Fibroblast of skin of left biceps (primary cell): ENCODE results near the gene PREX1.

Source experiments
- DNase-seq, 2 experiments: peaks; one replicate each; pipeline ENCODE4 v3.0.0-alpha.2; 2013; ENCODE audit warnings: low read depth in 2 of 2

The PREX1 gene

DNA sequence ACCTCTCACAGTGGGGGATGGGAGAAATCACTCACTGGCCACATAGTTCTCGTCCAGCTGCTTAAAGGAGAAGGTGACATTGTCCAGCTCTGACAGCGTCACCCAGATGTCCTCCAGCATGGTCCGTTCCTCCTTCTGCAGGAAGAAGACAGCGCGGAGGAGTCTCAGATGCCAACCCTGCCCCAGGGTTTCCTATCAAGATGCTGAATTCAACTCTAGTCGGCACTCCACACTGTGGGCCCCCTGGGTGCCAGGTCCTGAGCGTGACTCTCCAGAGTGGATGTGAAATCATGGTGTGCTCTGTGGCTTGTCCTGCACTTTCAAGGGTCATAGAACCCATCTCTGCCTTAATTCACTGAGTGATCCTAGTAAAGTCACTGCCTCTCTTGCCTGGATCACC, 193.2 kb downstream of the PREX1 start:
- DNase-seq: no peak

DNA sequence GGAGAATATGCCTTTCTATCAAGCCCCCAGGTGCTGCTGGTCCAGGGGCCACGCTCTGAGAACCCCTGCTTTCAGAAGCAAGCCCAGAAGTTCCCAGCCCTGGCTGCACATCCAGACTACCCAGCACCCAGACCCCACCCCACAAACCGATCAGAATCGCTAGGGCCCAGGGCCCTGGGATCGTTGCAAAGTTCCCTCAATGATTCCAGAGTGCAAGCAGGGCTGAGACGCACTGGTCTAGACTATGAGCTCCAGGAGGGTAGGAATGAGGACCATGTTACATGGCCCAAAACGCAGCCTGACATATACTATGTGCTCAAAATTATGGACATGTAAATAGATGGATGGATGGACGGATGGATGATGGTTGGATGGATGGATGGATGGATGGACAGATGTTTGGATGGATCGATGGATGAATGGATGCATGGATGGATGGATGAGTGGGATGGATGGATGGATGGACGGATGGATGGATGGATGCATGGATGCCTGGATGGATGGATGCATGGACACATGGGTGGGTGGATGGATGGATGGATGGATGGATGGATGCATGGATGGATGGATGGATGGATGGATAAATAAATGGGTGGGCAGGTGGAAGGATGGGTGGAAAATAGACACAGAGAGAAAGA, 194.1 kb downstream of the PREX1 start:
- DNase-seq: no peak

DNA sequence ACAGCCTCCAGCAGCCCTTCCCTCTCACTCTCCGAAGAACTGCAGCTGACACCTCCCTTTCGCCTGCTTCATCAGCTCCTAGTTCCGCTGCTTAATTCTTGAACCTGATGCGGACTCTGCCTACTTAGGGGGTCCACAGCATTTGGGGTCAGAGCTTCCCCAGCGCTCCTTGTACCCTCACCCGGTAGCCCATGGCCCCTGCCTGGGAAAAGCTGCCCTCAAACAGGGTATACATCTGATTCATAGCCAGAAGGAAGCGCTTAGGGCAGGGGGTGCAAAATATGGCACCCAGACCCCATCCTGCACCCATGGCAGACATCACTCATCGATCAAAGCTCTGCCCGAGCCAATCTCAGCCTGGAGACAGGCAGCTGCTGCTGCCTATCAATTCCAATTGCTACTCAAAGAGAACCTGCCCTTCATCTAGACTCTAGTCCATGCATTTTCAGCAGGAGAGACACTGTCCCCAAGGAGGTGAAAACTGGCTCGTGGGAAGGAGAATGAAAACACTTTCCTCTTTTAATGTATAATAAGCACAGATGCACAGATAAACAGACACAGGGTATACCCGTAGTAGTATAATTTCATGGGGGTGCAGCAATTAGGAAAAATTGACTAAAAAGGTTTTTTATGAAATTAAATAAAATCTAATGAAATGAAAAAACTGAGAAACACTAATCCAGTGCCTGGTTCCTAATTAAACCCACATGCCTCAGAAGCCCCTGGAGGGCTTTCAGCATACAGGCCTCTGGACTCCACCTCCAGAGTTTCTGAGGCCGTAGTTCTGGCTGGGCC, 194.8 kb downstream of the PREX1 start:
- DNase-seq: no peak

DNA sequence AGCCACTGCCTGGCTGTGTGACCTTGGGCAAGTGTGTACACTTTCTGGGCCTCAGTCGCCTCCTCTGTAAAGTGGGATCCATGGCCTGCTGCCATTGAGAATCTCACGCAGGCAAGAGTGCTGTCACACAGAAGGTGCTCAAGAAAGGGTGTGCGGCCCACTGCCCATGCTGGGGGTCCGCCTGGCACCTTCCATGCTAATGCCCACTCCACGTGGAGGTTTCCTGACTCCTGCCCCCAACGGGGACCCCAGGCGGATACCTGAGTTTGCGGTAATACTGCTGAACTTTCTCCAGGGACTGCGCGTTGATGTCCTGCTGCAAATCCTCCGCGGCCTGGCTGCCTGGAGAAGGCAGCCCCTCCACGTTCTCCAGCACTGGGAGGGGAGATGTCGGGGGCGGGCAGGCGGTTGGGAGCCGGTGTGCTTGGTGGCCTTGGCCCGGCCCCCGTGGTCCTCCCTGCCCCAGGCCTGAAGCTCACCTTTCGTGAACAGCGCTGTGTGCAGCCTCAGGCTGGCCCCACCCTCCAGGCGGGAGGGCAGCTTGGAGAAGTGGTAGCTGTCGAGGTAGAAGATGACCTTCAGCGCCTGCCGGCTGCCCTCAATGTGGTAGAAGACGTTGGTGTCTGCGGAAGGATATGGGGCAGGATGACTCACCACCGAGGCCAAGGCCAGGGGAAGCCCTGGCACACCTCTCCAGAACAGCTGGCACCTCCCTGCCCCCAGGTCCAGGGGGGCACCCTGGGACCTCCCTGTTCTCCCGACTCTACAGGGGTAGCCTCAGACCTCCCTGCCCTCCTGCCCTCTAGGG, 195.6 kb downstream of the PREX1 start:
- DNase-seq: no peak

DNA sequence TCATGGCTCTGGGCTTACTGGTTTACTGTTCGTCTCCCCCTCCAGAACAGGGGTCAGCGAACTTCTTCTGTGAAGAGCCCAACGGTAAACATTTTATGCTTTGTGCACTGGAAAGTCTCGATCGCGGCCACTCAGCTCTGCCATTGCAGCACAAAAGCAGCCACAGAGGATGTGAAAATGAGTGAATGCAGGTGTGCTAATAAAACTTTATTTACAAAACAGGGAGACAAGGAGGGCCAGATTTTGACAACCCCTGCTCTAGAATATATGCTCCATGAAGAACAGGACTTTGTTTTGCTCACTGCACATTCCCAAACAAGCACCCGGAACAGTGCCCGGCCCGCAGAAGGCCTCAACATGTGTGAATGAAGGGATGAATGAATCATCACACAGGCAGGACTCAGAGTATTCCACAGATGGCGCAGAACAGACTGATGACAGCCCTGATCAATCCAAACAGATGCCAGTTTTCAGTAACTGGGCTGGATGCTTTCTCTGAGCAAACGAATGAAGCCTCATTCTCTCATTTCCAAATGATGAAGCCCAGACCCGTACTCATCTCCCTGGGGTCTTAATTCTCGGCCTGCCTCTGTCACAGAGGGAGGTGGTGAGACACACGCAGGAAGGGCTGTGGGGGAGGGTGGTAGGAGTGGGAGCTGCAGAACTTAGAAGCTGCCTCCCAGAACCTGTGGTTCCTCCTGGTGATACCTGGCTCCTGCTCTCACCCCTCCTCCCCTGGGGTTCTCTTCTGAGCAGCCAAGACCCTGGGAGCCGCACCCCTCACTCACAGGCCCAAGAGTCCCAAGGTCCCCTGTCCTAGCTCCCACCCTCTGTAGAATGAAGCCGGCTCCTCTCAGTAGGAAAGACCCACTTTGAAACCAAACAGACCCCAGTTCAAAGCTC, 196.4 kb downstream of the PREX1 start:
- DNase-seq: peak; percentile 63 to 68

DNA sequence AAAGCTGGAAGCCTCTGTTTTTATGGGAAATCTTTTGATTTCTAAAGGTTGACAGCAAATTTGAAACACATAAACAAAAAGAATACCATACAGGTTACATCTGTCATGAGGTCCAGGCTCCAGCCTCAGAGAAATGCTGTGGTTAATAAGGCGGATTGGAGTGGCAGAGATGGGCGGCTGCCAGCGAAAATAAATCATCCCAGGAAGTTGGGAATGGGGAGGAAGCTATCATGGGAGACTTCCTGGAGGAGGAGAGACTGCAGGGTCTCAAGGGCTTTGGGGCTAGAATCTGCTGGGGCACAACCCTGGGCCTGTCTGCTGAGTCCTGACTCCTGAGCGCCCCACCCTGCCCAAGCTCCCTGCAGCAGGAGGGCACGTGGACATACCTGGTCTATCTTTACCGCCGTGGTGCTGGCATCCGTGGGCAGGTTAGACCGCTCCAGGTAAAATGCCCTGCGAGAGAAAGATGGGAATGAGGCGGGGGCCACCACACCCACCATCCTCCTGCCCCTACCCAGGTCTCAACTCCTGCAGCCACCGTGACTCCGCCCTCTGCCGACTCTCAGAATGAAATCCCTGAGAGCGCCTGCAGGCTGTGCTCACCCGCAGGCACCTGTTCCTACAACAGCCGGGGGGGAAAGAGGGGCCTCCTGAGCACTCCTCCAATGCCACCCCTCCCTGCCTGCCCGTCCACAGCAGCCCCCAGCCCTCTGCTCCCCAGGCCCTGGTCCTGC, 197.3 kb downstream of the PREX1 start:
- DNase-seq: no peak

DNA sequence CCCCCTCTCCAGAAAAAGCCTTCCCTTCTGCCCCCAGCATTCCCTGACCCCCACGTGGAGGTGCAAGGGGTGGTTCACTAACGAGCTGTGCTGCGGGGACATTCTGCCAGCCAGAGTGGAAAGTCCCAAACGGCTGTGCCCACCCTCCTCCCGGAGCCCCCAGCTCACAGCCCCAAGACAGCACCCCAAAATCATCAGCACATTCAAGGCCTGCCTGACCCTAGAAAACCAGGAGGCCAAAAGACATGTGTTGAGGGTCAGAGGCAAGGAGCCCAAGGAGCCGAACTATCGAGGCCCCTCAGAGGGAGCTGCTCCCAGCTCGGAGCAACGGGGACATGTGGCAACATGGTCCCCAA, 197.9 kb downstream of the PREX1 start:
- no peak for DNase-seq

DNA sequence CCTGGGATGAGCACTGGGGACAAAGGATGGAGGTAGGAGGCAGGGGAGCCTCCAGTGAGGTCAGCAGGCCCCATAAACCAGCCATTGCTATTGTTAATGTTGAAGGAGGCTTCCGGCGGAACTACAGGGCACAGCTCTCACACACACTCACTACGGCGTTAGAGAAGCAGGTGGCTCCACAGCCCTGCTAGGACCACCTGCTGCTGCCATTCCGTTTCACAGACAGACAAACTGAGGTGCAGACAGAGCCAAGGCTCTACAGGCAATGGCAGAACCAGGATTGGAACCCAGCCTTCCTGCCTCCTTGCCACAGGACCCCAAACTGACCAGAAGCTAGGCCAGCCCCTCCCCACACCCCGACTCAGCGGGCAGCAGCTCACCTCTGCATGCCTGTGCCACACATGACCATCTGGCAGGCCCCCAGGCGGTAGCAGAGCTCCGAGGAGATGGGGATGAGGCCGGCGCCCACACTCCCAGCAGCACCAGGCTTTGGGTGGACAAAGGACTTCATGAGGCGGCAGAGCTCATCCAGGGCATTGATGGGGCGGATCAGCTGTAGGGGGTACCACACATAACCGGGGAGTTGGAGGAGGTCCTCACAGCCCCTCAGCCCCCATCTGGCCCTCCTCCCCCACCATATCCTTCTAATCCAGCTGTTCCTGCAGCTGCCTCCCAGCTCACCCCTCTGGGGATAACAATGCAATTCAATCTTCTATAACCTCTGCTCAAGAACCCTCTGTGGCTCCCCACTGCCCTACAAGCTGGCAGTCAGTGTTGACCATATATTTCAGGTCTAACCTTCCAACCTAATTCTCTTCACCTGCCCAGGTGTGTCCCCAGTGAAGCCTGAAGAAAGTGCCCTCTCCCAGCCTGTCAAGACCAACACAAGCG, 198.5 kb downstream of the PREX1 start:
- DNase-seq: no peak

DNA sequence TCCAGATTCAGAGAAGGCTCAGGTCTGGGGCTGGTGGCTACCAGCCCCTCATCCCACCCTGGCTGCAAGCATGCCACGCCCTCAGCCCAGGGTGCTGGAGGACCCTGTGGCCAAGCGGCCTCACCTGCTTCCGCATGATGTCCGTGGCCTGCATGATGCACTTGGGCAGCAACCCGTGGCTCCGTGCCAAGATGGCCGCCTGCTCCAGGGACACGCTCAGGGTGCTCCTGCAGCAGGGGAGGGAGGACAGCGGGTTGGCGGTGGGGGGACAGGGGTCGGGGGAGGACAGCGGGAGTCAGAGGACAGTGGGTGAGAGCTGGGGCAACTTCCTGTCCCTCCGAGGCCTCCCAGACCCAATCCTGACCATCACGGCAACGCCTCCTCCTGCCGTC, 200.1 kb downstream of the PREX1 start:
- no peak for DNase-seq

DNA sequence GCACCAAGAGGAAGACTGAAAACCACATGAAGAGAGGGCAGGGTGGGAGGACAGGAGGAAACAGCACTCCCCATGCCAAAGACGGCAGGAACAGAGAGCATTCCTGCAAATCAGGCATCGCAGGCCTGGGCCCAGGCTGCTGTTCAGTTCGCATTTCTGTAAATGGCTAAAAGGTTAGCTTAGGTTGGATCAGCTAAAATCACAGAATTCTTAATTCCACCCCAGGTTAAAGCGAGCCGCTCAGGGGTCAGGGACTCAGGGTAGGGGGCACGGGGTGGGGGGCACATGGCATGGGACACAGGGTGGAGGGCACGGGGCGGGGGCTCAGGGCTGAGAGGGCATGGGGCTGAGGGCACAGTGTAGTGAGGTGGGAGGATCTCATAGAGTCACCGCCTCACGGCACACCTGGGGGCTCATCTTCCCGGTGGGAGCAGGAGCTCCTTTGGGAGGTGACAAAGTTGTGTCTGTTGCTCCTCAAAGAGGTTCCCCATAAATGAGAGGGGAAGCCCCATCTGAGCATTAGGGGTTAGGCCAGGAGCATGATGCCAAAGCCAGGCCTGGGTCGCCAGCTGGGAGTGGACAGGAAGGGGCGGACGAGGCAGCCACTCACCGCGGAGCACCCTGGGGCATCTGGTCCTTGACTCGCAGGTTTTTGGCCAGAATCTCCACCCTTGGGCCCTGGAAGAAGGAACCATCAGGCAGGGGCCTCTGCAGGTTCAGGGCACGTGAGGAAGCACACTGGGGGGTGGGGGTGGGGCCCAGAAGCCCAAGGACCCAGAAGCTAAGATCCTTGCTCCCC, 200.7 kb downstream of the PREX1 start:
- DNase-seq: no peak

DNA sequence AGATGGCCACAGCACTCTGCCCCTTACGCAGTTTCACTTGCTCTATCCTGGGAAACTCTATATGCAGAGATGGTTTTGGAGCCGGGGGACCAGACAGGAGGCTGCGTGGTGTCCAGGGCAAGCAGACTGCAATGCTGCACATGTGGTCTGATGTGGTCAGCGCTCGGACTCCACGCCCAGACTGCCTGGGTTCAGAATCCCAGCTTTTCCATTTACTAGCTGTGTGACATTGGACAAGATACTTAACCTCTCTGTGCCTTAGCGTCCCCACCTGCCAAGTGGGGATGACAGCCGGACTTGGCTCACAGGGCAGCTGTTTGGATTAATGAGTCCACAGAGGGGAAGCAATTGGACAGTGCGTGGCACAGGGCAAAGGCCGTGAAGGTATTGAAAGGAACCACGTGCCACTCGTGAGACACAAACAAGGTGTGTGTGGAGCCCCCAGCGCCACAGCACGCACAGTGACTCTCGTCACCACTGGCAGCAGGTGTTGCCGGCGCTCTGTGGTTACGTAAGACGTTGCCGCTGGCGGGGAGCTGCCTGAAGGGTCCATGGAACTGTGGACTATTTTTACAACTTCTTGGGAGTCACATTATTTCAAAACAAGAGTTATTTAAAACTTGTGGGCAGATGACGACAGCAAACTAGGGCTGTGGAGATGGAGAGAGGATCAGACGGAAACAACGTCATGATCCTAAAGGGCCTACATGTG, 201.4 kb downstream of the PREX1 start:
- DNase-seq: peak in 1 of 2 experiments; percentile 11

DNA sequence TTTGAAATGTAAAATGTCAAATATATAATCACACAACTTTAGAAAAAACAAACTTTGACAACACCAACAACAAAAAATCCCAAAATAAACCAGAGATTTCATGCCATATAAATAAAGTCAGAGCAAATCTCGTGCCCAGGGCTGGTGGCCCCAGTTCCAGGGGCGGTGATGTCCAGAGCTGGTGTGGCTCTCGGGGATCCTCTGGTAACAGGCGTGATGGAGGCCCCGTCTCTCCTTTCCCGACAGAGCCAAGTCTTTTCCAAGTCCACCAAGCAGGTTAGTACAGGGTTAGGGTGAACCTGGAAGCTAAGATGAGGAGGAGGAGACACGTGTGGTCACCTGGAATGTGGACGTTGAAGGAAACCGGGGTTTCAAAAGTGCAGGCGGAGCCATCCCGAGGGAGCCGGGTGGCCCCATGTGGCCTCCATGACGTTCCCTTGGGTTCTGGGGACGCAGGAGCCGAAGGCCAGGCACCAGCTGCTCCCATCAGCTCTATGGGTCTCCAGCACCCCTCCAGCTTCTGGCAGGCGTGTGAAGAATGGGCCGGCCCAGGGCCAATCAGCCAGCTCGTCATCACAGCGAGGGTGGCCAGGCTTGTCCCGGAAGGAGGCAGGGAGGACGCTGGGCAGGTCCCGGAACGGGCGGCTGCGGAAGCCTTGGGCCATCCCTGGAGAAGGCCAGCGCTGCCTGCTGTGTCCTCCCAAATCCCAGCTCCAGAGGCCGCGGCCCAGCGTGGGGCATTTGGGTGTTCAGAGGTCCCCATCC, 202.5 kb downstream of the PREX1 start:
- no peak for DNase-seq

DNA sequence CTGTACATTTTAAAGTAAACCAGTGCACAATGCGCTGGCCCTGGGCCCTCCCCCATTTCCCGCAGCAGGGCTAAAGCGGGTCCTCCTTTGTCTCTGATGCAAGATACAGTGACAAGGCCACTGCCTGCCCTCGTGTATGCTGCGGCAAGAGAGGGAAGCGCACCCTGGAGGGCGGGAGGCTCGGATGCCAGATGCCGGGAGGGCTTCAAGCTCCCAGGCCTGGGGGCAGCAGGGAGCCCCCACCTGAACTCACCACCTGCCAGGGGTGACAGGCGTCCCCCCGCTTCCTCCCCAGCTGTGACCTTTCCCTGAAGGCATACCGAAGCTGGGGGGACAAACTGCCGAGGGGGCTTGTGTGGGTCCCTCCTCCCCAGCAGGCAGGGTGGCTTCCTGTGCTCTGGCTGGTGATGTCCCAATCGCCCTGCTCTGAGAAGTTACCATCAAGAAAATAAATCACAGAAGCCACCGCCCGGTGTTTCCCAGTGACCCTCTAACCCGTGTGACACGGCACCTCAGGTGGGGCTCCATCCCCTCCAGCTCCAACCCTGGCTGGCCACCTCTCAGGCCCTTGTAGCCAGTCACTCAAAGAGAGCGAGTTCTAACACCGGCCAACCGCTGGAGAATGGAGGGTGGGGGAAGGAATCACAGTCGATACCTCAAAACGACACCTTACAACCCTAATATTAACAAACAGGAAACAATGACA, 203.3 kb downstream of the PREX1 start:
- no peak for DNase-seq

DNA sequence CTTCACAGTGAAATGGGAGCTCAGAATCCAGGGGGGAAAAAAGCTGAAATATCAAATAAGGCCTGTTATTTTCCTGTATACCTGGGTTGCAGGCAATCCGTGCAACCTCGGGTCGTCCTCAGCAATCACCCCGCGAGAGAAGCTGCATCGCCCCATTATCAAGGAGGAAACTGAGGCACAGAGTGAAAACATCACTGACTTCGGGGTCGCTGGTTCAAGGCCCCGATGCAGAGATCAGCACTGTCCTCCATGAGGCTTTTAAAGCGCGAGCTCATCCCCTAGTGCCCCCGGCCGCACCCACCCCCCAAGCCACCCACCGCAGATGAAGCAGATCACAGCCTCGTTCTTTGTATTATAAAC, 203.9 kb downstream of the PREX1 start:
- DNase-seq: no peak

DNA sequence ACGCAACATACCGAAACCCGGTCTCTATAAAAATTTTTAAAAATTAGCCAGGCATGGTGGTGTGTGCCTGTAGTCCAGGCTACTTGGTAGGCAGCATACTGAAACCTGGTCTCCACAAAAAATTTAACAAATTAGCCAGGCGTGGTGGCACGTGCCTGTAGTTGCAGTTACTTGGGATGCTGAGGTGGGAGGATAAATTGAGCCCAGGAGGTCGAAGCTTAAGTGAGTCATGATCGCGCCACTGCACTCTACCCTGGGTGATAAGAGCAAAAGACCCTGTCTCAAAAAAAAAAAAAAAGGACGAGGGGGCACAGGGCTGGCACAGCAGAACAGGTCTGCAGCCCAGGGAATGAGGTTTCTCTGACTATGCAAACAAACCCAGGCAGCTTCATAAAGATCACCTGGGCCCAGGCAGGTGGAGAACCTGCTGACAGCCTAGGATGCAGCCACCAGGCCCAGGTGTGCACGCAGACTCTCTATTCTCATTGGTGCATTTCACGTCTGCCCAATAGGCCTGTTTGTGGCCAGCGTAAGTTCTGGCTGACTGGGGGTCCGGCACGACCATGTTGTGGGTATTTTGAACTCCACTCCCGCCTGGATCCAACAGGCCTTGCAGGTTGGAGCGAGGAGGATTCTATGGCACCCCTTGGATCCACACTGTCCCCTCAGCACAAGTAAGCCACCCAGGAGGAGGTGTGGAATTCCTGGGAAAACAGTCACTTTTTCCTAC, 204.5 kb downstream of the PREX1 start:
- DNase-seq: no peak

DNA sequence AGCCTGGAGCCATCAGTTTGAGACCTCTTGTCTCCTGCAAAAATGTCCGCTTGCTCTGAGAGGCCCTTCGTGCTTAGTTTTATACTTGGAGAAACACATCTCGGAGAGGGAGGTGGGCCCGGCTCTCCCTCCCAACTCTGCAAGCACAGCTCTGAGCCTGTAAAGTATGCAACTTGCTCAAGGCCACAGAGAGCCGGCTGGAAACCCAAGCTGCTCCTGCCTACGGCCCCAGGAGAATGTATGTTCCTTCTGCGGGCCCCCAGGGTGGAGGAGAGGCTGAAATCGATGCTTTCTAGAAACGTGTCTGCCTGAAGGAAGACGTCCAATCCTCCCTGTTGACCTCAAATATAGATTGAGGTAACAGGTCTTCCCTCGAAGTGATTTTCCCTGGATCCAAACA, 205.4 kb downstream of the PREX1 start:
- no peak for DNase-seq
